H1 (cell line): ENCODE measurements around the gene LECT2.

Experiments
- ATF3 ChIP-seq: IDR thresholded peaks from 2 replicates; pipeline ENCODE4 v1.6.1; 2011; ENCODE audit warnings: low read depth, mild to moderate bottlenecking, low read length; ENCODE audit not compliant: insufficient read depth
- CEBPB ChIP-seq: IDR thresholded peaks from 2 replicates; pipeline ENCODE4 v1.6.1; 2012; ENCODE audit warnings: low read depth, low read length
- CTCF ChIP-seq, 3 experiments: IDR thresholded peaks; 1 replicate in 2 of 3; 2 replicates in 1 of 3; pipeline versions ENCODE4 v1.5.1 to v1.6.1; 2011; ENCODE audit warnings: low read length in 3 of 3, mild to moderate bottlenecking in 3 of 3, inconsistent platforms in 2 of 3, low read depth in 1 of 3, moderate library complexity in 1 of 3; ENCODE audit not compliant: insufficient read depth in 1 of 3; ENCODE audit errors: control extremely low read depth in 1 of 3
- MAX ChIP-seq: IDR thresholded peaks from 2 replicates; pipeline ENCODE4 v1.6.1; 2012; ENCODE audit warnings: inconsistent platforms
- PHF8 ChIP-seq: fragments of 200-600 bp; sonication (generic); conservative IDR thresholded peaks from 2 replicates; pipeline ENCODE4 v1.7.1; 2012; ENCODE audit warnings: low read depth, mild to moderate bottlenecking, inconsistent platforms, low read length, moderate library complexity
- POLR2AphosphoS5 ChIP-seq: IDR thresholded peaks from 2 replicates; pipeline ENCODE4 v1.6.1; 2011; ENCODE audit warnings: low read depth, low read length

GRCh38 chr5:135965504-135965903, 10.7 kb upstream of the LECT2 start:
- TF ChIP-seq CTCF (IDR thresholded peaks at IDR 0.05; ENCODE audit: control extremely low read depth in 1 of 3, insufficient read depth in 1 of 3, low read depth in 1 of 3, low read length in 3 of 3) = no peak
- no peak for TF ChIP-seq MAX
- TF ChIP-seq ATF3 = no peak
- TF ChIP-seq CEBPB = no peak
- TF ChIP-seq PHF8 = no peak
- TF ChIP-seq POLR2AphosphoS5 = no peak
